ENCODE measurements around the gene LEMD2.

DNA sequence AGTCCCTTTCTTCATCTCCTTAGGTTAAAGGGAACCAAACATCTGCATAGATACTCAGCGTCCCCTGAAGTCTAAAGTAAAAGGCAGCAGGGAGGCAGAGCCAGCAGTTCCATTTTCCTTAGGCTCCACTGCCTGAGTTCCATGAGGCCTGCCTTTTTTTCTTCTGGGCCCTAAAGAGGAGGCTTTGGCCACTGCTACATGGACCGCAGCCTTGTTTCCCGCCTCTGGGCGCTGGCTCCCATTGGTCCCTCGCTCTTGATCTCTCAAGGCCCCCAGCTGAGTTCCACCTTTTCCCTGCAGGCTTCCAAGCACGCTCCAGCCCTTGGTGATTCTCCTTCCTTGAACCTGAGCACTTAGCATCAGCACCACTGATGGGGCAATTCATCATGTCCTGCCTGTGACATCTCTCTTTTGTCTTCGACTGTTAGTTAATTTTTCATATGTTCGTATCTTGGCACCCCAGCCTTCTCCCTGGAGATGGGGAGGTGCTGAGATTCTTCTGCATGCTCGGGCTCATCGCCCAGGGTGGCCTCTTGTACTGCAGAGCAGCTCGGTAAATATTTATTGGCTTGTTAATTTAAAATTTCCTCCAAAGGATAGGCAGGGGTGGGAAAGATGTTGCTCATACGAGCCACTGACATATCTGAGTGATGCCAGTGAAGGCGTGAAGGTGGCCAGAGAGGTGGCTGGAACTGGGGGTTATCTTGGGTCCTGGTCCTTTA is 11.5 kb upstream of the LEMD2 start:
- TF ChIP-seq, protein P1, sequence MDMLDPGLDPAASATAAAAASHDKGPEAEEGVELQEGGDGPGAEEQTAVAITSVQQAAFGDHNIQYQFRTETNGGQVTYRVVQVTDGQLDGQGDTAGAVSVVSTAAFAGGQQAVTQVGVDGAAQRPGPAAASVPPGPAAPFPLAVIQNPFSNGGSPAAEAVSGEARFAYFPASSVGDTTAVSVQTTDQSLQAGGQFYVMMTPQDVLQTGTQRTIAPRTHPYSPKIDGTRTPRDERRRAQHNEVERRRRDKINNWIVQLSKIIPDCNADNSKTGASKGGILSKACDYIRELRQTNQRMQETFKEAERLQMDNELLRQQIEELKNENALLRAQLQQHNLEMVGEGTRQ (IDR thresholded peaks at IDR 0.05; ENCODE audit: low read depth, low read length): no peak
- TF ChIP-seq POLR2A (IDR thresholded peaks at IDR 0.05; ENCODE audit: low read depth, low read length) (no peak), MXI1 (IDR thresholded peaks at IDR 0.05; ENCODE audit: borderline replicate concordance, low read depth, low read length) (no peak), MAFK (IDR thresholded peaks at IDR 0.05; ENCODE audit: low read depth, low read length) (no peak), BHLHE40 (IDR thresholded peaks at IDR 0.05; ENCODE audit: low read depth, low read length) (no peak), RAD21 (IDR thresholded peaks at IDR 0.05; ENCODE audit: low read length) (no peak)
- TF ChIP-seq, protein P2, sequence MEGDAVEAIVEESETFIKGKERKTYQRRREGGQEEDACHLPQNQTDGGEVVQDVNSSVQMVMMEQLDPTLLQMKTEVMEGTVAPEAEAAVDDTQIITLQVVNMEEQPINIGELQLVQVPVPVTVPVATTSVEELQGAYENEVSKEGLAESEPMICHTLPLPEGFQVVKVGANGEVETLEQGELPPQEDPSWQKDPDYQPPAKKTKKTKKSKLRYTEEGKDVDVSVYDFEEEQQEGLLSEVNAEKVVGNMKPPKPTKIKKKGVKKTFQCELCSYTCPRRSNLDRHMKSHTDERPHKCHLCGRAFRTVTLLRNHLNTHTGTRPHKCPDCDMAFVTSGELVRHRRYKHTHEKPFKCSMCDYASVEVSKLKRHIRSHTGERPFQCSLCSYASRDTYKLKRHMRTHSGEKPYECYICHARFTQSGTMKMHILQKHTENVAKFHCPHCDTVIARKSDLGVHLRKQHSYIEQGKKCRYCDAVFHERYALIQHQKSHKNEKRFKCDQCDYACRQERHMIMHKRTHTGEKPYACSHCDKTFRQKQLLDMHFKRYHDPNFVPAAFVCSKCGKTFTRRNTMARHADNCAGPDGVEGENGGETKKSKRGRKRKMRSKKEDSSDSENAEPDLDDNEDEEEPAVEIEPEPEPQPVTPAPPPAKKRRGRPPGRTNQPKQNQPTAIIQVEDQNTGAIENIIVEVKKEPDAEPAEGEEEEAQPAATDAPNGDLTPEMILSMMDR (conservative IDR thresholded peaks at IDR 0.05; ENCODE audit: low read depth, low read length): no peak
